HG03064 (cell line): ENCODE data around the gene FAH.
"Not testable (repeated sequence)": the region's sequence is repeated elsewhere in the genome, so short reads cannot be mapped to it uniquely, and the experiment has no call there.

Source experiments
- ATAC-seq: cut with Tn5 transposase; IDR thresholded peaks from one replicate; pipeline ENCODE4 v1.9.1; 2021; ENCODE audit warnings: low read depth; ENCODE audit not compliant: unreplicated experiment

The FAH gene

GRCh38 chr15:80151148-80151547 is 1.7 kb upstream of the FAH start:
- ATAC-seq: no peak

- ATAC-seq: no peak
These were observed 1.2 kb upstream of the FAH start for GRCh38 chr15:80151576-80151975.

- ATAC-seq: no peak
These were observed 461 bp upstream of the FAH start for GRCh38 chr15:80152180-80152895.

GRCh38 chr15:80153900-80154299 is 1.1 kb downstream of the FAH start:
- ATAC-seq: no peak

GRCh38 chr15:80154336-80154735 is 1.5 kb downstream of the FAH start:
- no peak for ATAC-seq

GRCh38 chr15:80155001-80155377 is 2.2 kb downstream of the FAH start:
- ATAC-seq: no peak

GRCh38 chr15:80155378-80156175 is 2.8 kb downstream of the FAH start:
- not testable (repeated sequence) for ATAC-seq

GRCh38 chr15:80156176-80156720 is 3.4 kb downstream of the FAH start:
- ATAC-seq: no peak

GRCh38 chr15:80157215-80157614 is 4.4 kb downstream of the FAH start:
- ATAC-seq: no peak

- no peak for ATAC-seq
These were observed 6.5 kb downstream of the FAH start for GRCh38 chr15:80159301-80159700.

- no peak for ATAC-seq
These were observed 7.2 kb downstream of the FAH start for GRCh38 chr15:80159811-80160569.

- ATAC-seq: peak; percentile 79
These were observed 7.9 kb downstream of the FAH start for GRCh38 chr15:80160570-80161156.

GRCh38 chr15:80161468-80162016 is 8.7 kb downstream of the FAH start:
- no peak for ATAC-seq

- no peak for ATAC-seq
These were observed 9.3 kb downstream of the FAH start for GRCh38 chr15:80162059-80162554.

GRCh38 chr15:80163217-80163616 is 10.4 kb downstream of the FAH start:
- no peak for ATAC-seq

- ATAC-seq: no peak
These were observed 11.1 kb downstream of the FAH start for GRCh38 chr15:80163897-80164296.

- no peak for ATAC-seq
These were observed 15.1 kb downstream of the FAH start for GRCh38 chr15:80167936-80168335.

- no peak for ATAC-seq
These were observed 15.6 kb downstream of the FAH start for GRCh38 chr15:80168421-80168820.

- ATAC-seq: no peak
These were observed 17.1 kb downstream of the FAH start for GRCh38 chr15:80169768-80170357.

- ATAC-seq: no peak
These were observed 17.8 kb downstream of the FAH start for GRCh38 chr15:80170596-80170995.
